ENCODE data around the gene IDH3B. TPM values are rescaled to one million over a fixed set of nuclear protein-coding genes. Genes with fewer than 3 reads are reported as not detected.

The IDH3B gene
- total and polyA plus RNA-seq, 2 of the 8 experiments (the other 6 are each of a cell fraction or from before 2014, with no cell fraction given), result 110 to 167 TPM

DNA sequence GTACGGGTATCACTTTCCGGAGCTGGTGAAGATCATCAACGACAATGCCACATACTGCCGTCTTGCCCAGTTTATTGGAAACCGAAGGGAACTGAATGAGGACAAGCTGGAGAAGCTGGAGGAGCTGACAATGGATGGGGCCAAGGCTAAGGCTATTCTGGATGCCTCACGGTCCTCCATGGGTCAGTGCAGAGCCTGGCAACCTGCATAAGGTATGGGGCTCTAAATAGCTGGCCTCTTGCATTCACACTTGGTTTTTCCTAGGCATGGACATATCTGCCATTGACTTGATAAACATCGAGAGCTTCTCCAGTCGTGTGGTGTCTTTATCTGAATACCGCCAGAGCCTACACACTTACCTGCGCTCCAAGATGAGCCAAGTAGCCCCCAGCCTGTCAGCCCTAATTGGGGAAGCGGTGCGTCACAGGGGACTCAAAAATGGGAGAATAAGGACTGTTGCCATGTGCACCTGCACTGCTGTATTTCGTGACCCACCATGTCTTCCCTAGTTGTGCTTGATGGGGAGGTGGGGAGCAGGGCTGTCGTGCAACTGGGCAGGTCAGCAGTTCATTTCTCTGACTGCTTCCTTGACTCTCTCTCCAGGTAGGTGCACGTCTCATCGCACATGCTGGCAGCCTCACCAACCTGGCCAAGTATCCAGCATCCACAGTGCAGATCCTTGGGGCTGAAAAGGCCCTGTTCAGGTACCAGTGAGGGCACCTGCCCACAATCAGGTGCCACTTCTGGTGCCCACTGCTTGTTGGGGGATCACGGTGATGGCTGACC is 8.5 kb downstream of the IDH3B start:
- no peaks in the 10 kb centered on the region for H3K27me3 ChIP-seq (replicated peaks in 1 of 4; ENCODE audit: control insufficient read depth in 3 of 4, extremely low read depth in 1 of 4, insufficient read depth in 3 of 4, low read length in 3 of 4)
- H4K20me1 ChIP-seq (replicated peaks in 1 of 2; ENCODE audit: control insufficient read depth in 1 of 2, insufficient read depth in 2 of 2, low read length in 2 of 2), result peaks cover 40 to 47% of the 10 kb centered on the region in 2 experiments
- ChIA-PET POLR2A (ENCODE audit: partially characterized antibody) (interaction anchor here (0.7 to 28.5 kb wide), 8 partner anchors 7 to 317 kb away, joined by 3 to 463 read pairs (median 8); partner anchors contain the start of genes IDH3B, NOP56 and SNRPB), CTCF (ENCODE audit: partially characterized antibody) (interaction anchor here (0.7 to 2.1 kb wide), 6 partner anchors 8 to 186 kb away, joined by 3 to 5 read pairs (median 4); partner anchors contain the start of gene IDH3B)
- H3K4me3 ChIP-seq (ENCODE audit: extremely low read depth in 1 of 4, insufficient read depth in 2 of 4, low read depth in 3 of 4, low read length in 4 of 4), result no peak overlapping the region
- H3K9me3 ChIP-seq (ENCODE audit: insufficient read depth in 2 of 2, low read depth in 1 of 2, low read length in 1 of 2), result no peaks in the 10 kb centered on the region
- H3K56ac ChIP-seq (replicated peaks; ENCODE audit: insufficient read length, low read depth, low read length), result no peak overlapping the region
- H3K18ac ChIP-seq (ENCODE audit: extremely low read depth, low read length), result no peak overlapping the region
- H3K79me2 ChIP-seq (ENCODE audit: control insufficient read depth in 1 of 2, insufficient read depth in 2 of 2, low read length in 2 of 2), result peaks cover 21 to 41% of the 10 kb centered on the region in 2 experiments
- no peak overlapping the region for H2AK5ac ChIP-seq (ENCODE audit: low read depth, low read length)
- DNase-seq (ENCODE audit: low read depth in 1 of 2, low spot score in 2 of 2) (no peak), FAIRE-seq (no peak)
- no peak overlapping the region for H2BK120ac ChIP-seq (replicated peaks; ENCODE audit: low read depth, low read length)
- H3K9ac ChIP-seq (replicated peaks in 1 of 4; ENCODE audit: extremely low read depth in 1 of 4, low read depth in 3 of 4, low read length in 3 of 4), result peak overlapping the region in 1 of 4 experiments; percentile 24; a peak in 1 of 7 replicates
- H2BK5ac ChIP-seq (ENCODE audit: low read depth, low read length), result no peak overlapping the region
- peak overlapping the region in 1 of 2 experiments; percentile 26; a peak in 3 of 4 replicates for H3K4me2 ChIP-seq (ENCODE audit: insufficient read depth in 1 of 2, low read depth in 2 of 2, low read length in 2 of 2)
- H3K4me1 ChIP-seq (replicated peaks in 1 of 4; ENCODE audit: control insufficient read depth in 3 of 4, insufficient read depth in 4 of 4, low read length in 3 of 4), result peaks cover 0 to 5% (median 3%) of the 10 kb centered on the region in 4 experiments; a peak in 5 of 7 replicates
- peaks cover 39 to 75% (median 63%) of the 10 kb centered on the region in 4 experiments for H3K36me3 ChIP-seq (ENCODE audit: control insufficient read depth in 2 of 4, insufficient read depth in 4 of 4, low read length in 3 of 4)
- H2BK12ac ChIP-seq (ENCODE audit: low read depth, low read length), result no peak overlapping the region
- peak overlapping the region; percentile 77 for H4K8ac ChIP-seq (ENCODE audit: extremely low read depth, insufficient read depth, low read length)
- peaks cover 9% of the 10 kb centered on the region for H3K79me1 ChIP-seq (ENCODE audit: low read depth, low read length)
- H3K14ac ChIP-seq (ENCODE audit: insufficient read length), result no peak overlapping the region
- no peak overlapping the region for H4K5ac ChIP-seq (ENCODE audit: insufficient read length, low read depth, low read length)
- H2BK15ac ChIP-seq (ENCODE audit: low read length), result no peak overlapping the region
- 91% methylated on average over 17 of the region's 17 CpGs; no CpG with 5 or more reads in 1 of the 2 experiments for WGBS, 2 experiments (ENCODE audit: extremely low coverage in 1 of 2, insufficient coverage in 1 of 2, insufficient read length in 1 of 2, insufficient replicate concordance in 2 of 2, low coverage in 1 of 2, low lambda C conversion rate in 2 of 2, missing lambda C conversion rate in 1 of 2)
- no peak overlapping the region for H4K91ac ChIP-seq (replicated peaks; ENCODE audit: insufficient read length, low read length)
- H3K23ac ChIP-seq (ENCODE audit: insufficient read length), result no peak overlapping the region
- peaks cover 10% of the 10 kb centered on the region for H3K23me2 ChIP-seq (ENCODE audit: low read depth, low read length)
- H2BK20ac ChIP-seq (ENCODE audit: low read length), result no peak overlapping the region
- no peak overlapping the region for H3K27ac ChIP-seq (ENCODE audit: low read depth, low read length)
- H3K4ac ChIP-seq (replicated peaks; ENCODE audit: insufficient read length, low read depth, low read length), result no peak overlapping the region
- no peak overlapping the region for H2AFZ ChIP-seq (ENCODE audit: low read length)
- TF ChIP-seq, protein P1, sequence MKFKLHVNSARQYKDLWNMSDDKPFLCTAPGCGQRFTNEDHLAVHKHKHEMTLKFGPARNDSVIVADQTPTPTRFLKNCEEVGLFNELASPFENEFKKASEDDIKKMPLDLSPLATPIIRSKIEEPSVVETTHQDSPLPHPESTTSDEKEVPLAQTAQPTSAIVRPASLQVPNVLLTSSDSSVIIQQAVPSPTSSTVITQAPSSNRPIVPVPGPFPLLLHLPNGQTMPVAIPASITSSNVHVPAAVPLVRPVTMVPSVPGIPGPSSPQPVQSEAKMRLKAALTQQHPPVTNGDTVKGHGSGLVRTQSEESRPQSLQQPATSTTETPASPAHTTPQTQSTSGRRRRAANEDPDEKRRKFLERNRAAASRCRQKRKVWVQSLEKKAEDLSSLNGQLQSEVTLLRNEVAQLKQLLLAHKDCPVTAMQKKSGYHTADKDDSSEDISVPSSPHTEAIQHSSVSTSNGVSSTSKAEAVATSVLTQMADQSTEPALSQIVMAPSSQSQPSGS (IDR thresholded peaks at IDR 0.05; ENCODE audit: low read length), result no peak
- peak in 1 of 2 experiments; percentile 64; a peak in 1 of 3 replicates for TF ChIP-seq POLR2A (IDR thresholded peaks at IDR 0.05; ENCODE audit: control extremely low read depth in 1 of 2, low read depth in 2 of 2, low read length in 2 of 2)
- no peak for TF ChIP-seq HDAC2 (IDR thresholded peaks at IDR 0.05; ENCODE audit: borderline replicate concordance in 1 of 2, low read depth in 2 of 2, low read length in 2 of 2)
- TF ChIP-seq KDM5A (IDR thresholded peaks at IDR 0.05; ENCODE audit: low read length), result no peak
- TF ChIP-seq CREB1 (IDR thresholded peaks at IDR 0.05), result no peak
- TF ChIP-seq SIN3A (conservative IDR thresholded peaks at IDR 0.05 in 1 of 2, IDR thresholded peaks at IDR 0.05 in 1 of 2; ENCODE audit: low read depth in 1 of 2, low read length in 2 of 2), result no peak
- TF ChIP-seq, protein P2, sequence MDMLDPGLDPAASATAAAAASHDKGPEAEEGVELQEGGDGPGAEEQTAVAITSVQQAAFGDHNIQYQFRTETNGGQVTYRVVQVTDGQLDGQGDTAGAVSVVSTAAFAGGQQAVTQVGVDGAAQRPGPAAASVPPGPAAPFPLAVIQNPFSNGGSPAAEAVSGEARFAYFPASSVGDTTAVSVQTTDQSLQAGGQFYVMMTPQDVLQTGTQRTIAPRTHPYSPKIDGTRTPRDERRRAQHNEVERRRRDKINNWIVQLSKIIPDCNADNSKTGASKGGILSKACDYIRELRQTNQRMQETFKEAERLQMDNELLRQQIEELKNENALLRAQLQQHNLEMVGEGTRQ (IDR thresholded peaks at IDR 0.05; ENCODE audit: low read length), result no peak
- no peak for TF ChIP-seq KDM4A (IDR thresholded peaks at IDR 0.05; ENCODE audit: low read depth, low read length, severe bottlenecking)

Data from H1 (cell line).